MCF 10A (cell line): ENCODE results near the gene URB1. TPM values are rescaled to one million over a fixed set of nuclear protein-coding genes. Genes with fewer than 3 reads are reported as not detected.

Experiments
- BruUV-seq: library from RNA; stranded (reverse); fragments of 400-500 nt; replicated peaks from 2 replicates; lab custom pipeline; 2021; lab: Mats Ljungman, UMichigan
- CTCF ChIA-PET: fragments of 300-600 bp; sonication (Branson Sonifier 250); formaldehyde crosslinking; extraction: SDS; loops from one replicate; lab custom pipeline; 2021; ENCODE audit warnings: antibody characterized with exemption, inconsistent platforms; lab: Yijun Ruan, JAX
- POLR2A ChIA-PET: fragments of 300-600, 350-650 bp; sonication (Branson Sonifier 250); formaldehyde crosslinking; extraction: SDS; loops from one replicate; lab custom pipeline; 2020; ENCODE audit warnings: antibody characterized with exemption, inconsistent platforms; lab: Yijun Ruan, JAX
- DNase-seq: peaks from one replicate; pipeline ENCODE4 v3.0.0-alpha.2; 2018; ENCODE audit not compliant: unreplicated experiment
- H3K27ac Mint-ChIP-seq: one replicate; pipeline ENCODE4 v1.8.0; 2022; ENCODE audit warnings: mild to moderate bottlenecking, low read depth, mixed read lengths; ENCODE audit not compliant: unreplicated experiment
- H3K27me3 Mint-ChIP-seq: one replicate; pipeline ENCODE4 v1.8.0; 2022; ENCODE audit warnings: mixed read lengths; ENCODE audit not compliant: insufficient read depth, unreplicated experiment
- H3K36me3 Mint-ChIP-seq: one replicate; pipeline ENCODE4 v1.8.0; 2022; ENCODE audit warnings: mild to moderate bottlenecking, moderate library complexity, mixed read lengths; ENCODE audit not compliant: insufficient read depth, unreplicated experiment
- H3K4me1 Mint-ChIP-seq: one replicate; pipeline ENCODE4 v1.8.0; 2022; ENCODE audit warnings: mixed read lengths; ENCODE audit not compliant: insufficient read depth, unreplicated experiment
- H3K4me3 Mint-ChIP-seq: one replicate; pipeline ENCODE4 v1.8.0; 2022; ENCODE audit warnings: mild to moderate bottlenecking, moderate library complexity, mixed read lengths; ENCODE audit not compliant: unreplicated experiment
- H3K9me3 Mint-ChIP-seq: one replicate; pipeline ENCODE4 v1.8.0; 2022; ENCODE audit warnings: mixed read lengths; ENCODE audit not compliant: unreplicated experiment
- CTCF ChIP-seq: fragments of 200-600 bp; IDR thresholded peaks from one replicate; pipeline ENCODE4 v1.8.0; 2022; ENCODE audit warnings: antibody characterized with exemption, mild to moderate bottlenecking; ENCODE audit not compliant: unreplicated experiment
- intact Hi-C: fragments of 100-400 bp; cut with micrococcal nuclease; formaldehyde crosslinking; loops from 2 replicates; pipeline ENCODE4 v1.14.1; 2022
- total RNA-seq: library from RNA; stranded (reverse); gene quantifications from 2 replicates; pipeline ENCODE4 v1.2.3, GENCODE V29; 2022

The URB1 gene
- total RNA-seq, 1 experiment from 2014 or later, result 43.5 TPM

GRCh38 chr21:32316361-32317215, 76.2 kb downstream of the URB1 start:
- Mint-ChIP-seq H3K9me3 (no peaks in the 10 kb centered on the region), H3K4me1 (no peaks in the 10 kb centered on the region), H3K27me3 (no peaks in the 10 kb centered on the region), H3K27ac (no peak overlapping the region), H3K36me3 (peaks cover 96% of the 10 kb centered on the region), H3K4me3 (no peak overlapping the region)
- TF ChIP-seq CTCF, result no peak
- no TSS peak for BruUV-seq
- CTCF ChIA-PET, result interaction anchor here (0.6 kb wide), 1 partner anchor 533 kb away, joined by 4 read pairs; no protein-coding TSS in a partner anchor
- no peak for DNase-seq
- POLR2A ChIA-PET, result no interaction called here
- intact Hi-C loops, result no loop called here

- CTCF ChIA-PET, result no interaction called here
- no peak for TF ChIP-seq CTCF
- Mint-ChIP-seq H3K4me1 (no peaks in the 10 kb centered on the region), H3K9me3 (no peaks in the 10 kb centered on the region), H3K4me3 (no peak overlapping the region), H3K36me3 (peaks cover 96% of the 10 kb centered on the region), H3K27ac (no peak overlapping the region), H3K27me3 (no peaks in the 10 kb centered on the region)
- POLR2A ChIA-PET, result no interaction called here
- intact Hi-C loops, result no loop called here
- no peak for DNase-seq
- BruUV-seq, result no TSS peak
Observed at GRCh38 chr21:32315511-32316281, 77.1 kb downstream of the URB1 start.

GRCh38 chr21:32314806-32315205, 78.0 kb downstream of the URB1 start:
- ChIA-PET POLR2A (interaction anchor here (0.6 to 0.7 kb wide), 2 partner anchors 77 to 457 kb away, joined by 3 read pairs; partner anchors contain the start of gene PAXBP1), CTCF (interaction anchor here (0.7 kb wide), 1 partner anchor 8 kb away, joined by 3 read pairs; no protein-coding TSS in a partner anchor)

More at GRCh38 chr21:32314806-32315205, 78.0 kb downstream of the URB1 start:
- Mint-ChIP-seq H3K36me3 (peaks cover 89% of the 10 kb centered on the region), H3K4me3 (no peak overlapping the region), H3K27ac (no peak overlapping the region), H3K9me3 (no peaks in the 10 kb centered on the region), H3K27me3 (no peaks in the 10 kb centered on the region), H3K4me1 (no peaks in the 10 kb centered on the region)
- intact Hi-C loops, result no loop called here
- no TSS peak for BruUV-seq
- no peak for TF ChIP-seq CTCF
- DNase-seq, result no peak
